Caki2 (cell line): Measurements from ENCODE around the gene PPIP5K2. TPM values are rescaled to one million over a fixed set of nuclear protein-coding genes. Genes with fewer than 3 reads are reported as not detected.
A peak's percentile ranks its signal among the peaks of the same experiment; 100 is the strongest.
"Not testable (repeated sequence)": the region's sequence is repeated elsewhere in the genome, so short reads cannot be mapped to it uniquely, and the experiment has no call there.

Experiments
- DNase-seq: peaks from one replicate; pipeline ENCODE4 v3.0.0-alpha.2; 2015; ENCODE audit warnings: low read depth
- in situ Hi-C: cut with HindIII; loops from 2 replicates; pipeline ENCODE4 v1.10.0; 2016; ENCODE audit warnings: low sequenced_read_pairs, low pct_unique_long_range_greater_than_20kb, mixed read lengths
- total RNA-seq: library from RNA; depleted of rRNA; stranded (reverse); fragments of >200 nt; shearing (Covaris generic); gene quantifications from 2 replicates; pipeline ENCODE4 v1.2.3, GENCODE V29; 2014; ENCODE audit warnings: low replicate concordance

Gene PPIP5K2
- total RNA-seq, 1 experiment from 2014 or later: 19.4 TPM

DNA sequence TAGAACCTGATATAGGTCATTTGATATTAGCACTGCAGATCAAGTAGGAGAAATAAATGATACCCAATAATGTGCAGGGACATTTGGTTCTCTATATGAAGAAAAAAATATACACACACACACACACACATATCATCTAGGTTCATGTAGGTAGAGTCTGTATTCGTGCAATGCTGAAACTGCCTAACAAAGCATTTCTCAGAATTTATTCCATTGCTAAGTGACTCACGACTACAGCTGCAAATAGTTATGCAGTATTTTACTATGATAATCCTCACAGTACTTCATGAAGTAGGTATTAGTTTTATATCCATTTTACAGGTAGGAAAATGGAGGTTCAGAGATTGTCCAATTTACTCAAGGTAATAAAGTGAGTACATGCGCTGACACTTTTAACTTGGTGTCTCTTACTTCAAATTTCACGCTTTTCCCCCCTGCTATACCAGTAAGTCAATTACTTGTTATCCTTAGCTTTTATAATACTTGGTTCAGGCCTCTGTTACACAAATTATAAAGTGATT is 2.6 kb upstream of the PPIP5K2 start:
- no peak for DNase-seq

DNA sequence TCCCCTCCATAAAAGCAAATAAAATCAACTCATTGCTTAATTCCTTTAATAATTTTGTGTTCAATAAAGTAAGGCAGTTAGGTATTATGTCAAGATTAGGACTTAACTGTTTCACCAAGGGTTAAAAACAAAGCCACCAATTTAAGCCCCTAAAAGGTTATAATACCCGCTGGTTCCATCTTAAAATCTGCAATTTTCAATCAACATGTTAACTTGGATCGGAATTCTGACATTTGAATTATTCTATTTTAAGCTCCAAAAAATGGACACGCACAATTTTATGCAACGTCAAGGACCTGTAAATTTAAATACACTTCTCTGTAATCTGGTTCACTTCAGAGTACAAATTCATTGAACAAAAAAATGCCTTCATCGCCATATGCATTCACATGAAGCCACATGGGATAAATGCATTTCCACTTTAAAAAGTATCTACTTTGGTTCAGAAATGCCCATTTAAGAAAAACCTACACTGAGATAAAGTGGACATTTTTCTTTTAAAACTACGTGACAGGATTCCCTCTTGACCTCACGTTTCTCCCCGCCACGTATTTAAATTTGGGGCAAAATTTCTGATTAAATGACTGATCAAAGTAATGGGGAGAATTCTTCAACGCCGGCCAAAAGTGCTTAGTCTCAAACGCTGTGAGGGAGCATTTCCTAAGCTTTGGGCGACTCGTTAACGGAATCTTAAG is 884 bp upstream of the PPIP5K2 start:
- no peak for DNase-seq
- in situ Hi-C loops: no loop called here

More for the DNA sequence above, 2.6 kb upstream of the PPIP5K2 start:
- in situ Hi-C loops: no loop called here

DNA sequence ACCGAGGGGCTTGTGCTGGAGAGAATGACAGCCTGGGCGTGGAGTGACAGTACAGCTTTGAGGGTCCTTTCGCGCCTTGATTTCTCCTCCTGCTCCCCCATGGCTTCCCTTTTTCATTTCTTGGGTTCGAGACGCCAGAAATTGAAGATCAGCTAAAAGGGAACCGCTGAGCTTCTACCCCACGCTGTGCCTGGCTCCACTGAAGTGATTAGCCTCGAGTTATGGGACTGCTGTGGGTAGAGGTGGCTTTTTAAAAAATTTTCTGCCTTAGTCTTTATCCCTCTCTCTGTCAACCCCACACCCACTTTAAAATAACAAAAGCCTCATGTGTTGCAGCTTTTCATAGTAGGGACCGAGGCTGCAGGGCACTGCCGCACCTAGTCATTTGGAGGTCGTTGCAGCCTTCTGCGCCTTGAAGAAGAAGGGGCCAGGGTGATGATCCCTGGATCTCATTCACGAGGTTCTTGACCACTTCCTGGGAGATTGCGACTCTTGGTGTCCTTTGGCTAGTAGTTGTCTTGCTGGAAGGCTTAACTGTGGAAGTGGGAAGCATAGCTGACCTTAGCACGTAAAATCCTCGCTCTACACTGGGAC is 603 bp downstream of the PPIP5K2 start:
- in situ Hi-C loops: no loop called here
- no peak for DNase-seq

DNA sequence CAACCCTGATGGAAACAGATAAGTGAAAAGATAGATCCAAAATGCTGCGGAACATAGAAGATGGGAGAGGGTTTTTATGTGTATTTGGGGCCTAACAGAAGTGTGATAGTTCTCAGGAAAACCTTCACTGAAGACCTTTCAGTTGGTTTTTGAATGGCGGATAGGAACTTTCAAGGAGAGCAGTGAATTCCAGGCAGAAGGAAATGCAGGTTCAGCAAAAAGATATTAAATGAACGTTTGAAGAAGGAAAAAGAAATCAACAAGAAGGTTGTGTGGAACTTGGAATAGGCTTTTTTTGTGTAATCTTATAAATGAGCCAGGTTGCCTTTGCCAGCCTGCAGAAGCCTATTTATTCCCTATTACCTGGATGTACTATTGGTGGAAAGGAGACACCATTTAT is 2.1 kb downstream of the PPIP5K2 start:
- in situ Hi-C loops: no loop called here
- no peak for DNase-seq

DNA sequence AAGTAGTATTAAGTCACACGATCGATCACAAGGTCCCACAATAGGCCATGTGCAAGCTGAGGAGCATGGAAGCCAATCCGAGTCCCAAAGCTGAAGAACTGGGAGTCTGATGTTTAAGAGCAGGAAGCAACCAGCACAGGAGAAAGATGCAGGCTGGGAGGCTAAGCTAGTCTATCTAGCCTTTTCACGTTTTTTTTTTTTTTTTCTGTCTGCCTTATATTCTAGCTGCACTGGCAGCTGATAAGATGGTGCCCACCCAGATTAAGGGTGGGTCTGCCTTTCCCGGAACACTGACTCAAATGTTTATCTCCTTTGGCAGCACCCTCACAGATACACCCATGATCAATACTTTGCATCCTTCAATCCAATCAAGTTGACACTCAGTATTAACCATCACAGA is 6.5 kb downstream of the PPIP5K2 start:
- DNase-seq: no peak
- in situ Hi-C loops: no loop called here

DNA sequence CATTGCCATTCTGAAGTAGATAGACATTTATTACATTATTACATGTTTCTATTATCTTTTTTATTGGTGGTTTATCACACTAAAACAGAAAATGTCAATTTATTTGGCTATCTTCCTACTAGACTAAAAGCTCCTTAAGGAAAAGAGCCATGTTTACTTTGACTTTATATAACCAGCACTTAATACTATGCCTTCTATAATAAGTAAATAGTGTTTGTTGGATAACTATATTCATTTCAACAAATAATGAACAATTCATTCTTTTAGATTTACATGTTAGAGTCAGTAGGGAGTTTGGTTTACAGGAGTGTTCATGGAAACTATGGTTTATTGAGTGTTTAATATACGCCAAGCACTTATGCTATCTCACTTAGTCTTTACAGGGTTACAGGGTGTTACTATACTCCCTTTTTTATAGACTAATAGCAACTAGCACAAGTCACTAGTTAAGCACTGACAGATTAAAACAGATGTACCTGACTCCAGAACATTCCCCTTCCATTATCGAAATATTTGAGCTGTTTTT is 7.3 kb downstream of the PPIP5K2 start:
- no peak for DNase-seq
- in situ Hi-C loops: no loop called here

DNA sequence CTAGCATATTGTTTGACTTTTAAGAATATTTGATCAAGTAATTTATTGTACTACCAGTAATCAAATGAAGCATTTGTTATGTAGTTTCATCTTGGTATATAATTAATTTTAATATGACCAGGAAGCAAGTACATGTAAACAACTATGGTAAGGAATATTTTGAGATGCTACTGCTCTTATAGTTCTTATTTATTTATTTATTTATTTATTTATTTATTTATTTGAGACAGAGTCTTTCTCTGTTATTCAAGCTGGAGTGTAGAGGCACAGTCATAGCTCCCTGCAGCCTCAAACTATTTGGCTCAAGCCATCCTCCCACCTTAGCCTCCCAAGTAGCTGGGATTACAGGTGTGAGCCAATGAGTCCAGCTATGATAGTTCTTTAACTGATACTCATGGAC is 8.1 kb downstream of the PPIP5K2 start:
- in situ Hi-C loops: no loop called here
- DNase-seq: no peak

DNA sequence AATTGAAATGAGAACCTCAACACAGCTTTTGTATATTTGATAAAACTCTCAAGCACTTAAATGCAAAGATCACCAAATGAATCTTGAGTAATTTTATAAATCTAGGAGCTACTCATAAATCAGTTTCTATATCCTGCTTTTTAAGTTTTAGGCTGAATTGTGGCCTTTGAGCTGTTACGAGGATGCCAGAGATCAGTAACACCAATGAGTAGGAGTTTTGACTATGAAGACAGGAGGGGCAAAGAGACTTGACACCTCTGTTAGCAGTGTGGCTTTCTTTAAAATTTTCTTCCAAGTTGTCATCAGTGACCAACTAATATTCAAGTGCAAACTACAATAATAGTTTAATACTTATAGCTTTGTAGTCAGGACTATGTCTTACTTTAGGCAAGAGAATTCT is 12.6 kb downstream of the PPIP5K2 start:
- in situ Hi-C loops: no loop called here
- DNase-seq: no peak

DNA sequence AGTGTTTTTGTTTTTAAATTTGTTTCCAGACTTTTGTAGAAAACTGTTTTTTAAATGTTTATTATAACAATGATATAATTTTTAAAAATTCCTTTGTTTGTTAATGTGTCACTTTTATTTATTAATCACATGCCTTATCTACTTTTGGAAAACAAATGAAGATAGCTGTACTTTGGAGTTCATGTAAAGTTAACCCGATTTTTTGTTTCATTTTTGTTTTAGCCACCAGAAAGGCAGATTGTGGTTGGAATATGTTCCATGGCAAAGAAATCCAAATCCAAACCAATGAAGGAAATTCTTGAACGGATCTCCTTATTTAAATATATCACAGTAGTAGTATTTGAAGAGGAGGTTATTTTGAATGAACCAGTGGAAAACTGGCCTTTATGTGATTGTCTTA is 13.1 kb downstream of the PPIP5K2 start:
- in situ Hi-C loops: no loop called here
- DNase-seq: no peak

DNA sequence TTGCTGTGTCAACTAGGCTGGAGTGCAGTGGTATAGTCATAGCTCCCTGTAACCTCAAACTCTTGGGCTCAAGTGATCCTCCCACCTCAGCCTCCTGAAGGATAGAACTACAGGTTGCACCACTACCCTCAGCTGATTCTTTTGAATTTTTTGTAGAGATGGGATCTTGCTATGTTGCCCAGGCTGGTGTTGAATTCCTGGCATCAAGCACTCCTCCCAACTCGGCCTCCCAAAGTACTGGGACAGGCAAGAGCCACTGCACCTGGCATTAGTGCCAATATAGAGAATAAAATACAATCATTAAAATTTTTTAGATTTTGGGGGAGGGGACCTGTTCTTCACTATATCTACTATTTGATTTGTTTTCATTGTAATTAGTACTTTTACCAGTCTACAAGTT is 15.4 kb downstream of the PPIP5K2 start:
- no peak for DNase-seq
- in situ Hi-C loops: no loop called here

DNA sequence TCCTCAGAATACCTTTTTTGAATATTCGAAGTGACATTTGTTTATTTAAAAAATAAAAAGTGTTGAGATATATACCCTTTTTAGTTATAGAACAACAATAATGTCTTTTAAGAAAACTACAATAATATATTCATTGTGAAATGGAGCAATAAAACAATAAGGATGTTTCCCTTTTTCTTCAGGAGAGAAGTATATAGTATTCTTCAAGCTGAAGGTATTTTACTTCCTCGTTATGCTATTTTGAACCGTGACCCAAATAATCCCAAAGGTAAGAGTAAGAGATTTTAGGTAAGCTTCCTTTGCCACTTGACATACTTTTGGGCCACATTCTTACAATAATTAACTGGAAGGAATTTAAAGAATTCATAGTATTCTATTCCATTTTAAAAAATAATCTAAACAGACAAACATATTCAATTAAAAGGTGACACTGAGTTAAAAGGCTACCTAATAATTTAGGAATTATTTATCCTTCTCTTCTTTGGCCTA is 18.1 kb downstream of the PPIP5K2 start:
- in situ Hi-C loops: no loop called here
- DNase-seq: no peak

DNA sequence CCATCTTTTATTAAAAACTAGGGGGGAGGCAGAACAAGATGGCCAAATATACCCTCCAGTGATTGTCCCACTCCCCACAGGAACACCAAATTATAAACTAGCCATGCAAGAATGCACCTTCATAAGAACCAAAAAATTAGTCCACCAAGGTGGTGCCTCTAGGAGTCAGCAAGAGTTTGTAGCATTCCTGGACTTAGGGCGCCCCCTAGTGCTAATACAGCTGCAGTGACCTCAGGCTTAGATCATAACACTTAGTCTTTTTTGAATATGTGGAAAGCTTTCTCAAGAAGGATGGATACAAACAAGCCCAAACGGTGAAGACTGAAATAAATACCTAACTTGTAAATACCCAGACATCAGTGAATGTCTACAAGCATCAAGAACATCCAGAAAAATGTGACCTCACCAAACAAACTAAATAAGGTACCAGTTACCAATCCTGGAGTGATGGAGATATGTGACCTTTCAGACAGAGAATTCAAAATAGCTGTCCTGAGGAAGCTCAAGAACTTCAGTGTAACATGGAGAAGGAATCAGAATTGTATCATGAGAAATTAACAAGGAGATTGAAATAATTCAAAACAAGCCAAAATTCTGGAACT is 19.3 kb downstream of the PPIP5K2 start:
- DNase-seq: peak; percentile 44
- in situ Hi-C loops: no loop called here

DNA sequence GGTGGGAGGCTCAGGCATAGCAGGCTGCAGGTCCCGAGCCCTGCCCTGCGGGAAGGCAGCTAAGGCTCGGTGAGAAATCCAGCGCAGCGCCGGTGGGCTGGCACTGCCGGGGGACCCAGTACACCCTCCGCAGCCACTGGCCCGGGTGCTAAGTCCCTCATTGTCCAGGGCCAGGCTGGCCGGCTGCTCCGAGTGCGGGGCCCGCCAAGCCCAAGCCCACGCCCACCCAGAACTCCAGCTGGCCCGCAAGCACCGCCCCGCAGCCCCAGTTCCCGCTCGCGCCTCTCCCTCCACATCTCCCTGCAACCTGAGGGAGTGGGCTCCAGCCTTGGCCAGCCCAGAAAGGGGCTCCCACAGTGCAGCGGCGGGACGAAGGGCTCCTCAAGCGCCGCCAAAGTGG is 22.0 kb downstream of the PPIP5K2 start:
- DNase-seq, in situ Hi-C loops: not testable (repeated sequence)

DNA sequence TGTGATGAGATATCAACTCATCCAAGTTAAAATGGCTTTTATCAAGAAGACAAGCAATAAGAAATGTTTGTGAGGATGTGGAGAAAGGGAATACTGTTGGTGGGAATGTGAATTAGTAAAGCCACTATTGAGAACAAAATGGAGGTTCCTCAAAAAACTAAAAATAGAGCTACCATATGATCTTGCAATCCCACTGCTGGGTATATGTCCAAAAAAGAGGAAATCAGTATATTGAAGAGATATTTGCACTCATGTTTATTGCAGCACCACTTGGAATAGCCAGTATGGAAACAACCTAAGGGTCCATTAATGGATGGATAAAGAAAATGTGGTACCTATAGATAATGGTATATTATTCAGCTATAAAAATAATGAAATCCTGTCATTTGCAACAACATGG is 25.1 kb downstream of the PPIP5K2 start:
- in situ Hi-C loops: no loop called here
- DNase-seq: no peak

DNA sequence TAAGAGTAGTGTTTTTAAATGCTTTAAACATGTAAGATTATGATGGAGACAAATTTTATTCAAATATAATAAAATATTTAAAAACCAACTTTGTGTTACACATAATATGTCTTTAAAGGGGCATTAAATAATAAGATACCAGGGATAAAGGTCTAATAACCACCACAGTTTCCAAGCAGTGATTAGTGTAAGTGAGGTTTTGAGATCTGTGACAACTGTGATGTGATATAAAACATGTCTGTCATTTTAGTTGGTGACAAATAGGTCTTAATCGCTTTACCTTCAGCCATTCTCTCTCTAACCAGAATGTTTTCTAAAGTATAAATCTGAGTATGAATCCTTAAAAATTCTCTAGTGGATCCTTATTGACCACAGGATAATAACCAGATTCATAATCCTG is 28.1 kb downstream of the PPIP5K2 start:
- no peak for DNase-seq
- in situ Hi-C loops: no loop called here

DNA sequence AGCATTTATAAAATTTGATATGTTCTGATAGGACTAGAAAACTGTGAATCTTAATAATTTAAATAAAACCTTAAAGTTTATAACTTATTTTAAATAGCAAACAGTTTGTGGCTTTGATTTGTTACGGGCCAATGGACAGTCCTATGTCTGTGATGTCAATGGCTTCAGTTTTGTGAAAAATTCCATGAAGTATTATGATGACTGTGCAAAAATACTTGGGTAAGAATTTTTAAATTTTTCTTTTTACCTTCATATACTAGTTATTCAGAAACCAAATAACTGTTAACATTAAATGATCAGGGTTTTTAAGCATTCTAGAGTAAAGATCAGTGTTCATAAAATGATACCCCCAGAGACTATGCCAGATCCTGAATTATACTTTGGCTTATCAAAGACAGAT is 31.1 kb downstream of the PPIP5K2 start:
- in situ Hi-C loops: no loop called here
- no peak for DNase-seq

DNA sequence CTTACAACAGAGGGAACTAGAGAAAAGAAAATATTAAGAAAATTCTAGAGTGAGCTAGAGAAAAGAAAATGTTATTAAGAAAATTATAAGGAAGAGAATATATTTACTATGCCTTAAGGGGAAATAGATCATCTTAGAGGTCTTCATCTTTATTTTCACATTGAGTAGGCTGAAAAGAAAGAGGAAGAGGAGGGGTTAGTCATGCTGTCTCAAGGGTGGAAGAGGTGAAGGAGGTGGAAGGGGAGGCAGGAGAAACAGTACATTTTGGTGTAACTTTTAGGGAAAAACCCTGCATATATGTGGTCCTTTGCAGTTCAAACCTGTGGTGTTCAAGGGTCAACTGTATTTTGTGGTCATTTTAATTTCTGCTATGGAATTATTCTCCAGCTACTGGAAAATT is 46.6 kb downstream of the PPIP5K2 start:
- in situ Hi-C loops: no loop called here
- DNase-seq: no peak

DNA sequence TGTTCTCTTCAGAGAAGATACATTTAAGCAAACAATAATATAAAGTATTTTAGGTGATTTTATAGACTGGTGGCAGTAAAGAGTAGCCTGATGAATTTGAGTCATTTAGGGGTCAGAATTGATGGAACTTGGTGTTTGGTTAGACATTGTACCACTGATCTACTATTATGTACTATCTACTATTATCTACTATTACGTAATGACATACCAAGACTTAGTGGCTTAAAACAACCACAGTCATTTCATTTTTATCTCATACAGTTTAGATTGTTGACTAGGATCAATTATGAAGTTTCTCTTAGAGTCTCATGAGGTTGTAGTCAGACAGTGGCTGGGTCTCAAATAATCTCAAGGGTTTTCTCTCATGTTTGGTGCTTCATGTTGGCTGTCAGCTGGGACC is 54.0 kb downstream of the PPIP5K2 start:
- in situ Hi-C loops: no loop called here
- no peak for DNase-seq

DNA sequence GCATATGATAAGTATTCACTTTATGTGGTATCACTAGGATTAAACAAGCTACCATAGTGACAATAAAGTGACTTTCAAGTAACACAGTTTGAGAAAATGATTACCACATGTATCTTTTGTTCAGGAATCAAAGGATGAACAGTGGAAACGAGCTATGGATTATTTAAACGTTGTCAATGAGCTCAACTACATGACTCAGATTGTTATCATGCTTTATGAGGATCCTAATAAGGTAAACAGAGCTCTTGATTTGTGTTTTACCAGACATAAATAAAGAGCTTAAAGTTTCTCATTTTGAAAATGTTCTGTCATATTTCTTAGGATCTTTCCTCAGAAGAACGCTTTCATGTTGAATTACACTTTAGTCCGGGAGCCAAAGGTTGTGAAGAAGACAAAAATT is 57.4 kb downstream of the PPIP5K2 start:
- no peak for DNase-seq
- in situ Hi-C loops: no loop called here
